Upper lobe of right lung (tissue), 1 donor: ENCODE measurements around the gene MLLT6. TPM values are rescaled to one million over a fixed set of nuclear protein-coding genes. Genes with fewer than 3 reads are reported as not detected.
A peak's percentile ranks its signal among the peaks of the same experiment; 100 is the strongest.

Experiments used
- ATAC-seq: fragments of 200-7000 bp; cut with Tn5 transposase; one replicate; pipeline ENCODE4 v1.9.1; 2020; ENCODE audit warnings: mild to moderate bottlenecking, moderate library complexity
- DNase-seq: peaks from one replicate; pipeline ENCODE4 v3.0.0-alpha.2; 2020
- H3K27ac ChIP-seq: fragments of 200-600 bp; one replicate; pipeline ENCODE4 v1.8.0; 2022
- H3K27me3 ChIP-seq: fragments of 200-600 bp; one replicate; pipeline ENCODE4 v1.8.0; 2022; ENCODE audit warnings: mild to moderate bottlenecking
- H3K36me3 ChIP-seq: fragments of 200-600 bp; one replicate; pipeline ENCODE4 v1.8.0; 2022
- H3K4me1 ChIP-seq: fragments of 200-600 bp; one replicate; pipeline ENCODE4 v1.8.0; 2022
- H3K4me3 ChIP-seq: fragments of 200-600 bp; one replicate; pipeline ENCODE4 v1.8.0; 2022; ENCODE audit warnings: mild to moderate bottlenecking
- H3K9me3 ChIP-seq: fragments of 200-600 bp; one replicate; pipeline ENCODE4 v1.8.0; 2022
- intact Hi-C: fragments of 100-400 bp; cut with DNase I; formaldehyde crosslinking; loops from one replicate; pipeline ENCODE4 v1.11.0; 2022
- total RNA-seq: library from RNA; stranded (reverse); fragmentation: NEBNext Ultra II Directional; extraction: Animal tissue kit (Norgen Biotek cat#: 25700); gene quantifications from one replicate; pipeline ENCODE4 v1.2.1, GENCODE V29; 2021
- TF ChIP-seq, protein P1 (sequence below): fragments of 200-600 bp; IDR thresholded peaks from one replicate; pipeline ENCODE4 v1.8.0; 2022; ENCODE audit warnings: antibody characterized with exemption
- donor health status: DM: no; HTN: yes; CAD: no; lungs with severe emphysema.

MLLT6 gene
- total RNA-seq, 1 donor from 2014 or later: 133 TPM

DNA sequence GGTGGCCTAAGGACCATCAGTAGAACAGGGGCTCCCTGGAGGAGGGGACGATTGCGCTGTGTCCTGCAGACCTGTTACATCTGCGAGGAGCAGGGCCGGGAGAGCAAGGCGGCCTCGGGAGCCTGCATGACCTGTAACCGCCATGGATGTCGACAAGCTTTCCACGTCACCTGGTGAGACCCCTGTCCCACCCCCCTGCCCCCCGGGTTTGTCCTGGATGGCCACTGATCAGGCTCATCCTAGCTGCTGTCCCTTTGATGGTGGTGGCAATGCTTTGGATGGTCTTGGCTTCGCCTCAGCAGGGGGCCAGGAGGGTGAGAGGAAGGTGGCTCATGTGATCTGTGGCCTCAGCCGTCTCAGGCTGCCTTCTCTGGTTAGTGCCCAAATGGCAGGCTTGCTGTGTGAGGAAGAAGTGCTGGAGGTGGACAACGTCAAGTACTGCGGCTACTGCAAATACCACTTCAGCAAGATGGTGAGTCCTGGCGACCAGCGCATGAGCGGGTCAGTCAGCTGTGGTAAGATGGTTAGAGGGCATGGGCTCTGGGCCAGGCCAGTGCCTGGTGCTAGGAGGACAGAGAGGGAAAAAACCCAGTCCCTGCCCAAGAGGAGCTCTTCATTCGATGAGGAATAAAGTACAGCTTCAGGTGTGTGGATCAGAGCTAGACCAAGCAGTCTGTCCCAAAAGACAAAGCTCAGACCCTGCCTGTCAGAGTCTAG, 4.2 kb downstream of the MLLT6 start:
- intact Hi-C loops: no loop called here

DNA sequence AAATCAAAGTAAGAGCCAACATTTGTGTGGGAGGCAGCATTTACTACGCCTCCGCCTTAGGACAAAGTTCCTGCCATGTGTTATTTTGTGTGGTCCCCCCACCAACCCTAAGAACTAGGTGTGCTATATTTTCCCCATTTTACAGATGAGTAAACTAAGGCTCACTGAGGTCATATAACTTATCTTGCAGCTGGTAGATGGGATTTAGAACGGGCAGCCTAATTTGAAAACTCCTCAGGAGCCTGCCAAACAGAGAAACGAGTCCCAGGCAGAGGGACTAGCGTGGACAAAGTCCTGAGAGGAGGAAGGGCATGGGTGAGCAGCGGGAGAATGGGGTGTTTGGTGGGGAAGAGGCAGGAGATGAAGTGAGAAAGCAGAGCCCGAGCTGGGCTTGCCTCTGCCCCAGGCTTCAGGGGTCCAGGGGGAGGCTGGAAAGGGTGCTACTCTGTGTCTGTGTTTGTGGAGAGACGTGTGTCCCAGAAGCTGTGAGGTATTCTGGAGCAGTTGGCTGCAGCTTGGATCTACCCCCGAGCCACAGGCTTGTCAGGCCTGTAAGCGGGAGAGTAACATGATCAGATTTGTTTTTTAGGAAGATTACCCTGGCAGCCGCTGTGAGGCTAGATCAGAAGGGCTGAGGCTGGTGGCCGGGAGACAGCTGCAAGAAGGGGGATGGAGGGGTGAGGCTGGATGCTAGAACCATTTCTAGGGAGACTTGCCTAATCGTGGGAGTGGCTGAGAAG, 5.0 kb downstream of the MLLT6 start:
- no peak overlapping the region for H3K27ac ChIP-seq
- no peaks in the 10 kb centered on the region for H3K27me3 ChIP-seq
- H3K9me3 ChIP-seq: no peaks in the 10 kb centered on the region
- H3K36me3 ChIP-seq: peaks cover 53% of the 10 kb centered on the region
- no peak for DNase-seq
- TF ChIP-seq, protein P1, sequence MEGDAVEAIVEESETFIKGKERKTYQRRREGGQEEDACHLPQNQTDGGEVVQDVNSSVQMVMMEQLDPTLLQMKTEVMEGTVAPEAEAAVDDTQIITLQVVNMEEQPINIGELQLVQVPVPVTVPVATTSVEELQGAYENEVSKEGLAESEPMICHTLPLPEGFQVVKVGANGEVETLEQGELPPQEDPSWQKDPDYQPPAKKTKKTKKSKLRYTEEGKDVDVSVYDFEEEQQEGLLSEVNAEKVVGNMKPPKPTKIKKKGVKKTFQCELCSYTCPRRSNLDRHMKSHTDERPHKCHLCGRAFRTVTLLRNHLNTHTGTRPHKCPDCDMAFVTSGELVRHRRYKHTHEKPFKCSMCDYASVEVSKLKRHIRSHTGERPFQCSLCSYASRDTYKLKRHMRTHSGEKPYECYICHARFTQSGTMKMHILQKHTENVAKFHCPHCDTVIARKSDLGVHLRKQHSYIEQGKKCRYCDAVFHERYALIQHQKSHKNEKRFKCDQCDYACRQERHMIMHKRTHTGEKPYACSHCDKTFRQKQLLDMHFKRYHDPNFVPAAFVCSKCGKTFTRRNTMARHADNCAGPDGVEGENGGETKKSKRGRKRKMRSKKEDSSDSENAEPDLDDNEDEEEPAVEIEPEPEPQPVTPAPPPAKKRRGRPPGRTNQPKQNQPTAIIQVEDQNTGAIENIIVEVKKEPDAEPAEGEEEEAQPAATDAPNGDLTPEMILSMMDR: no peak
- peaks cover 14% of the 10 kb centered on the region for H3K4me1 ChIP-seq
- ATAC-seq: no peak
- intact Hi-C loops: no loop called here
- no peak overlapping the region for H3K4me3 ChIP-seq

More for the DNA sequence above, 4.2 kb downstream of the MLLT6 start:
- Histone ChIP-seq H3K36me3 (peaks cover 47% of the 10 kb centered on the region), H3K27me3 (no peaks in the 10 kb centered on the region), H3K27ac (no peak overlapping the region), H3K4me3 (no peak overlapping the region), H3K9me3 (no peaks in the 10 kb centered on the region), H3K4me1 (peaks cover 14% of the 10 kb centered on the region)
- DNase-seq (no peak), ATAC-seq (no peak)
- TF ChIP-seq, protein P1: no peak

DNA sequence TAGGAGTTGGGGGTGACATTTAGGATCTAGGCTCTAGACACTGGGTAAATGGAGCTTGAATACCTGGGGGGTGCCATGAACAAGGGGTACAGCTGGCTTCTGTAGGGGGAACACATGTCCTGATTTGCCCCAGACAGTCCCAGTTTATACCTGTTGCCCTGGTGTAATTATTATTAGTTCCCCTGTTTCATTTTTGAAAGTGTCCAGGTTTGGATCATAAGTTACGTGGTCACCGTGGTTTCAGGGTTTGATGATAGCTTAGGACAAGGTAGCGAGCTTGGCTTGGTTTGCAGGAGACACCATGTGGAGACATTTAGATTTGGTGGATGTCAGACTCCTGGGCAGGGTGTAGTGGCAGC, 5.5 kb downstream of the MLLT6 start:
- Histone ChIP-seq H3K27me3 (no peaks in the 10 kb centered on the region), H3K4me3 (no peak overlapping the region), H3K9me3 (no peaks in the 10 kb centered on the region), H3K36me3 (peaks cover 59% of the 10 kb centered on the region), H3K4me1 (peaks cover 14% of the 10 kb centered on the region), H3K27ac (no peak overlapping the region)
- TF ChIP-seq, protein P1: no peak
- intact Hi-C loops: no loop called here
- DNase-seq: no peak
- no peak for ATAC-seq

DNA sequence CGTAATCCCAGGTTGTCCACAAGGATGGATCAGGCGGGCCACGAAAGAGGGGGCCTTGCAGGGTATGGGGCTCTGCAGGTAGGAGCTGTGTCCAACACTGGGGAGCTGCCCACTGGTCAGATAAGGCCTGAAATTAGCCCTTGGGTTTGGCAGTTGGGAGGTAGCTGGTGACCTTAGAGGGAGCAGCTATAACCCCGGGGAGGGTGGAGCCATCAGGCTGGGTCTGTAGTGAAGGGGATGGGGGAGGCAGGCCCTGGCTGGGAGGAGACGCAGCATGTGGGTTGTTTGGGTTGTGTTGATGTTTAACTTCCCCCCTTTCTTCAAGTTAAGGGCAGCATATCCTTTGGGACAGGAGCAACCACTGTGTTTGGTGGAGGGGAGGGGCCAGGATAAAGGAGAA, 5.9 kb downstream of the MLLT6 start:
- intact Hi-C loops: no loop called here
- no peaks in the 10 kb centered on the region for H3K9me3 ChIP-seq
- ATAC-seq (peak; percentile 2), DNase-seq (no peak)
- peaks cover 63% of the 10 kb centered on the region for H3K36me3 ChIP-seq
- H3K4me3 ChIP-seq: no peak overlapping the region
- no peak overlapping the region for H3K27ac ChIP-seq
- TF ChIP-seq, protein P1: no peak
- peaks cover 14% of the 10 kb centered on the region for H3K4me1 ChIP-seq
- H3K27me3 ChIP-seq: no peaks in the 10 kb centered on the region

DNA sequence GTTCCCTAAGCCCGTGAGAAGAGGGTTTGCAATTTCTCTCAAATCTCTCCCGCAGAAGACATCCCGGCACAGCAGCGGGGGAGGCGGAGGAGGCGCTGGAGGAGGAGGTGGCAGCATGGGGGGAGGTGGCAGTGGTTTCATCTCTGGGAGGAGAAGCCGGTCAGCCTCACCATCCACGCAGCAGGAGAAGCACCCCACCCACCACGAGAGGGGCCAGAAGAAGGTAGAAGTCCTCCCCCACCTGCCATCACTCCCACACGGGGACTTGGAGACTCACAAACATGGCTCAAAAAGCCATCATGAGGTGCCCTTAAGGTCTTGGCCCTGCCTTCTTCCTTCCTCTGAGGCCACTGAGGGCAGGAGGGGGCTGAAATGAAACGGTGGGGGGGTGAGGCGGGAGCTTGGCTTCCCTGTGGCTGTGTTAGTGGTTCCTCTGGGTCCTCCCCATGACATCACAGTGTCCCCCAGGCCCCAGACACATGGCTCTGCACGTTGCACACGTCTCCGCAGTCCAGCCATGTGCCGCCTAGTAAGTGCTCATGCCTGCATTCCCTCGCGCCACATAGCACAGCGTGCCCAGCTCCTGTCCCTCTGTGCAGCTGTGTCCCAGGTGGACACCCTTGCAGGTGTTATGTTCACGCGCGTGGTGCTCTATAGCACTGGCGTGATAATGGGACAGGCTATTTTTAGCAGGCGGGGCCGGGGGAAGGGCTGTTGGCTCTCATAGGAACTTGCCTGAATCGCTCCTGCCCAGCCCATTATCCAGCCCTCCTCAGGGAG, 6.9 kb downstream of the MLLT6 start:
- Histone ChIP-seq H3K27ac (no peak overlapping the region), H3K27me3 (no peaks in the 10 kb centered on the region), H3K4me1 (peaks cover 10% of the 10 kb centered on the region), H3K36me3 (peaks cover 73% of the 10 kb centered on the region), H3K4me3 (no peak overlapping the region), H3K9me3 (no peaks in the 10 kb centered on the region)
- intact Hi-C loops: no loop called here
- no peak for DNase-seq
- TF ChIP-seq, protein P1: no peak
- no peak for ATAC-seq
